ENCODE data around the gene WASF2.
A peak's percentile ranks its signal among the peaks of the same experiment; 100 is the strongest.
"Not testable (repeated sequence)": the region's sequence is repeated elsewhere in the genome, so short reads cannot be mapped to it uniquely, and the experiment has no call there.

Gene WASF2

GRCh38 chr1:27491748-27492700, 2.1 kb upstream of the WASF2 start:
- FAIRE-seq: peak; percentile 32

- no peak for FAIRE-seq
Measured at GRCh38 chr1:27489501-27489972, 430 bp downstream of the WASF2 start.

DNA sequence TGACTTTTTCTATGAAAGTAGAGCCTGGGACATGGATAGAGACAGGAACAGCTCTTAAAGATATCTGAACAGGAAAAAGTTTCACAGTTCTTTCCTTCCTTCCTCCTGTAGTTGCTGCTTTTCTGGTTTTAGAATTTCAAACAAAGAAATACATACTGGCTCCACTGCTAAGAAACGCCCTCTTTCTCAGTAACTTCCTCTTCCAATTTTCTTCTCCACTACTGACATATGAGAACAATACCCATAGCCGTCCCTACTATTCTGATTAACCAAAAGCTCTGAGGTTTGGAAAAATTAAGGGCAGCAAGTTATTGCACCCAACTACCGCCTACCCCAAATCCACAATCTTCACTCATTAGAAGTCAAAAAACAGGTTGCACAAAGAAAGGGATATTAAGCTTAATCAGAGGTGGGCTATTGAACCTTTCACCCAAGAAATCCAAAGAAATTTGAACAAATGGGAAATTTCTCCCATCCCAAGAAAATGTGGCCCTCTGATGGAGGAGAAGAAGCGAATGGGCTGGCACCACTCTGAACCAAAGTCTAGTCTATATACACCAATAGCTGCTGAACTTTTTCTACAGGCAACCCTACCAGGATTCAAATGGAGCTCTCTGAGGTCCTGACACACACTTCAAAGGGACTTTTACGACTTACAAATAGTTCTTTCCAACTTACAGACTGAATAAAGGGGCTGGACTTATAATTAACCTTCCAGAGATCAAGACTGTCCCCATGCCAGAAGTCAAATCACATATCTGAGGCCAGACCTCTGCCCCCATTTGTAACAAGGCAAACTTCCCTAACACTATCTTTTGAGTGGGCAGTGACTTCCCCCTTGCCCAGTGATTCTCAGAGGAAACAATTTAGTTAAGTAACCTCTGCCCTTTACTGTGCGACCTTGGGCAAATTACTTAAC, 1.7 kb downstream of the WASF2 start:
- FAIRE-seq: peak; percentile 23

GRCh38 chr1:27485363-27485762, 4.6 kb downstream of the WASF2 start:
- FAIRE-seq: no peak

DNA sequence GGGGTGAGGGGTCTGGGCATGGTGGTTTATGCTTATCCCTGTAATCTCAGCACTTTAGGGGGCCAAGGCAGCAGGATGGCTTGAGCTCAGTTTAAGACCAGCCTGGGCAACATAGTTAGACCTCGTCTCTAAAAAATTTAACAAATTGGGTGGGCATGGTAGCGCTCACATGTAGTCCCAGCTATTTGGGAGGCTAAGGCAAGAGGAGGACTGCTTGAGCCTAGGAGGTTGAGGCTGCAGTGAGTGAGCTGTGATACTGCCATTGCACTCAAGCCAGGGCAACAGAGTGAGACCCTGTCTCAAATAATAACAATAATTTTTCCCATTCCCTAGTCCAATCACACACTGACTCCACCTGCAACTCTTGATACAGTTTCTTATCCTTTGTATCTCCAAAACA, 6.3 kb downstream of the WASF2 start:
- FAIRE-seq: no peak

DNA sequence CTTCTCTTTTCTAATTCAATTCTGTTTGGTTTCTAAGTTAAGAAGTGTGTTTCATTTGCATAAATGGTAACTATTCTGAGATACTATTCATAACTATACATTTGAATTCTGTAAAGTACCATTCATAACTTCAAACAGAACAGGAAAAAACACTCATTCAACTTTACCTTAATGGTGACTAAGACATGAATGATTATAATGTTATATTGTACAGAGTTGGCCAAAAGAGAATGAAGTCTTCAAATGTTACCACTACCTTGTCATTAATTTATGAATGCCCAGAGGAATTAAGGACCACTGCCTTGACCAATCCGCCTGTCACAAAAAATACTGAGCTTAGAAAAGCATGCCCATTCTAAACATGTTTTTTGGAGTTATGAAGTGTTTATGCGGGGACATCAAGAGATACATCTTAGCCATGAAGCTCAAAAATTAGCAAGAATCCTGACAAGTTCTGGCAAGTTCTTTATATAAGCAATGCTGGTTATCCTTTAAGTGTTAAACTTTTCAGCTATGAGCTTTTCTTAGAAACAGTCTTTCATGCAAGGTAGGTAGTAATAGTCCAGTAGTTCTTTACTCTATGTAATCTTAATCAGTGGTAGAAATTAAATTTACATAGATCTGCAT, 7.9 kb downstream of the WASF2 start:
- FAIRE-seq: no peak

GRCh38 chr1:27478098-27478497, 11.9 kb downstream of the WASF2 start:
- no peak for FAIRE-seq

DNA sequence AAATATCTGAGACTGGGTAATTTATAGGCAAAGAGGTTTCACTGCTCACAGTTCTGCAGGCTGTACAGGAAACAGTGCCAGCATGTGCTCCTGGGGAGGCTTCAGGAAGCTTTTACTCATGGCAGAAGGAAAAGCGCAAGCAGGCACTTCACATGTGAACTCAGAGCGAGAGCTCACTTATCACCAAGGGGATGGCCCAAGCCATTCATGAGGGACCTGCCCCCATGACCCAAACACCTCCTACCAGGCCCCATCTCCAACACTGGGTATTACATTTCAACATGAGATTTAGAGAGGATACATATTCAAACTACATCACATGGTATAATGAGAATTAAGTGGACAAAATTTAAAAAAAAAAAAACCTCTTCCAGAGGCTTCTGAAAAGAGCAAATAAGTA, 13.7 kb downstream of the WASF2 start:
- FAIRE-seq: no peak

- FAIRE-seq: no peak
Measured at GRCh38 chr1:27475720-27476119, 14.2 kb downstream of the WASF2 start.

- FAIRE-seq: no peak
Measured at GRCh38 chr1:27473755-27474154, 16.2 kb downstream of the WASF2 start.

DNA sequence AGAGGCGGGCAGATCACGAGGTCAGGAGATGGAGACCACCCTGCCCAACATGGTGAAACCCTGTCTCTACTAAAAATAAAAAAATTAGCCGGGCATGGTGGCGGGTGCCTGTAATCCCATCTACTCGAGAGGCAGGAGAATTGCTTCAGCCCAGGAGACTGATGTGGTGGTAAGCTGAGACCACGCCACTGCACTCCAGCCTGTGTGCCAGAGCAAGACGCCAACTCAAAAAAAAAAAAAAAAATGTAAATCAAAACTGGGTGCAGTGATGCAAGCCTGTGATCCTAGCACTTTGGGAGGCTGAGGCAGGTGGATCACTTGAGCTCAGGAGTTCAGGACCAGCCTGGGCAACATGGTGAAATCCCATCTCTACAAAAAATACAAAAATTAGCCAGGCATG, 17.9 kb downstream of the WASF2 start:
- FAIRE-seq: not testable (repeated sequence)

DNA sequence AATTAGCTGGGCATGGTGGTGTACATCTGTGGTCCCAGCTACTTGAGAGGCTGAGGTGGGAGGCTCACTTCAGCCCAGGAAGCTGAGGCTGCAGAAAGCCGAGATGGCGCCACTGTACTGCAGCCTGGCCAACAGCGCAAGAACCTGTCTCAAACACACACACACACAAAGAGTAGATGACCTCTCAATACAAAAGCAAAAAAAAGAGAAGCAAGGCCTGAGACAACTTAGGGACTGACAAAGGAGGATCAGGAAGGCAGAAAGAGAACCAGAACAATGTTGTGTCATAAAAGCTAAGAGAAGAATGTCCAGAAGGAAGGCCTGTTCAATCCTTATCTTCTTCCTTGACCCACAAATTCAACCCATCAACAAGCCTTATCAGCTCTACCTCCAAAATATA, 18.5 kb downstream of the WASF2 start:
- no peak for FAIRE-seq

DNA sequence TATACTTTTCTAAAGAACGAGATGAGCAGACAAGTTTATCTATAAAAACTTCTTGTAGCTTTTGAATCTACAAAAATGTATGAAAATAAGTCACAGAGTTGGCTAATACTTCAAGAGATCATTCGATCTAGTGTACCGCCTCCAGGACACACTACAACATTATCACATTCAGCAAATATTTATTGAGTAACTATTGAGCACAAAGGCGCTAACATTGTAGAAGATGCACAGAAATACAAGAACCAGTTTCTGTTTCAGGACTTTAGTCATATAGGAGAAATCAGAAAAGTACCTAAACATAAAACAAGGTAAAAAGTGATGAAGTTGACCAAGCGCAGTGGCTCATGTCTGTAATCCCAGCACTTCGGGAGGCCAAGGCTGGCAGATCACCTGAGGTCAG, 20.6 kb downstream of the WASF2 start:
- FAIRE-seq: no peak

GRCh38 chr1:27468378-27468777, 21.6 kb downstream of the WASF2 start:
- not testable (repeated sequence) for FAIRE-seq

GRCh38 chr1:27464926-27465647, 24.9 kb downstream of the WASF2 start:
- FAIRE-seq: no peak

DNA sequence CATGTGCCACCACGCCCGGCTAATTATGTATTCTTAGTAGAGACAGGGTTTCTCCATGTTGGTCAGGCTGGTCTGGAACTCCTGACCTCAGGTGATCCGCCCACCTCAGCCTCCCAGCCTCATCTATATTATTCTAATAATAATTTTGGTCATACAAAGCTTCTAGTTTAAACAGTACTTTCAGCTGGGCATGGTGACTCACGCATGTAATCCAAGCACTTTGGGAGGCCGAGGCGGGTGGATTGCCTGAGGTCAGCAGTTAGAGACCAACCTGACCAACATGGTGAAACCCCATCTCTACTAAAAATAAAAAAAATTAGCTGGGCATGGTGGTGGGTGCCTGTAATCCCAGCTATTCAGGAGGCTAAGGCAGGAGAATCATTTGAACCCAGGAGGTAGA, 26.1 kb downstream of the WASF2 start:
- not testable (repeated sequence) for FAIRE-seq

- FAIRE-seq: not testable (repeated sequence)
Measured at GRCh38 chr1:27458521-27458920, 31.4 kb downstream of the WASF2 start.

GRCh38 chr1:27455139-27455811, 34.7 kb downstream of the WASF2 start:
- no peak for FAIRE-seq

GRCh38 chr1:27454610-27455009, 35.4 kb downstream of the WASF2 start:
- no peak for FAIRE-seq

DNA sequence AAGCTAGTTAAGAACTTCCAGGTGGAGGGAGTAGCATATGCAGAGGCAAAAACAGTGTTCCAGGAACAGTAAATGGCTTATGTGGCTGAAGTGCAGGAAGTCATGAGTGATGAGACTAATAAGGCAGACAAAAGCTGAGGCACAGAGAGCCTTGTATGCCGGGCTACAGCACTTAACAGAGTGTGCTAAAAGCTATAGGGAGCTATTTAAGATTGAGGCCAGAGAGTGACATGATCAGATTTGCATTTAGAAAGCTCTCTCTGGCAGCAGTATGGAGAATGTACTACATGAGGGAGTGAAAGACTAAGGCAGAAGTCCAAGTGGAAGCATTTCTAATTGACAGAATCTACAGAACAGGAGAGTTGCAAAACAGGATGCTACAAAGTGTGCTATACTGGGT, 38.6 kb downstream of the WASF2 start:
- no peak for FAIRE-seq

DNA sequence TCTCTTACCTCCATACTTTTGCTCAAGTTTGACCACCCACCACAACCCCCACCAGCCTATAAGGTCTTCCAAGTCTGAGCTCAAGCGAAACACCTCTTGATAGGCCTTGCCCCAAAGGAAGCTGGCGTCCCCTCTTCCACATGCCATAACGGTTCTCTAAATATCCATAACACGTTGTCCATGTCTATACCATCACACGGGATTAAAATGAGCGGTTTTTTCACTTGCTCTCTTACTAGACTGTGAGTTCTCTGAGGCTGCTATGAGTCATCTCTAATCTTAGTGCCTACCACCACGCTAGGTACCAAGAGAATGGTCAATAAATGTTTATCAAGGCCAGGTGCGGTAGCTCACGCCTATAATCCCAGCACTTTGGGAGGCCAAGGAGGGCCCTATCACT, 41.0 kb downstream of the WASF2 start:
- FAIRE-seq: no peak

GRCh38 chr1:27447883-27448282, 42.1 kb downstream of the WASF2 start:
- FAIRE-seq: no peak
